ENCODE measurements around the gene ZNF644.

Gene ZNF644

GRCh38 chr1:90881034-90881433, 140.8 kb downstream of the ZNF644 start:
- H3K4me3 ChIP-seq (replicated peaks; ENCODE audit: low read depth, low read length): no peak overlapping the region
- TF ChIP-seq, protein P1, sequence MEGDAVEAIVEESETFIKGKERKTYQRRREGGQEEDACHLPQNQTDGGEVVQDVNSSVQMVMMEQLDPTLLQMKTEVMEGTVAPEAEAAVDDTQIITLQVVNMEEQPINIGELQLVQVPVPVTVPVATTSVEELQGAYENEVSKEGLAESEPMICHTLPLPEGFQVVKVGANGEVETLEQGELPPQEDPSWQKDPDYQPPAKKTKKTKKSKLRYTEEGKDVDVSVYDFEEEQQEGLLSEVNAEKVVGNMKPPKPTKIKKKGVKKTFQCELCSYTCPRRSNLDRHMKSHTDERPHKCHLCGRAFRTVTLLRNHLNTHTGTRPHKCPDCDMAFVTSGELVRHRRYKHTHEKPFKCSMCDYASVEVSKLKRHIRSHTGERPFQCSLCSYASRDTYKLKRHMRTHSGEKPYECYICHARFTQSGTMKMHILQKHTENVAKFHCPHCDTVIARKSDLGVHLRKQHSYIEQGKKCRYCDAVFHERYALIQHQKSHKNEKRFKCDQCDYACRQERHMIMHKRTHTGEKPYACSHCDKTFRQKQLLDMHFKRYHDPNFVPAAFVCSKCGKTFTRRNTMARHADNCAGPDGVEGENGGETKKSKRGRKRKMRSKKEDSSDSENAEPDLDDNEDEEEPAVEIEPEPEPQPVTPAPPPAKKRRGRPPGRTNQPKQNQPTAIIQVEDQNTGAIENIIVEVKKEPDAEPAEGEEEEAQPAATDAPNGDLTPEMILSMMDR (IDR thresholded peaks at IDR 0.05; ENCODE audit: low read depth, low read length, missing control alignments): no peak
- no peak for DNase-seq (ENCODE audit: extremely low read depth, low read depth)

DNA sequence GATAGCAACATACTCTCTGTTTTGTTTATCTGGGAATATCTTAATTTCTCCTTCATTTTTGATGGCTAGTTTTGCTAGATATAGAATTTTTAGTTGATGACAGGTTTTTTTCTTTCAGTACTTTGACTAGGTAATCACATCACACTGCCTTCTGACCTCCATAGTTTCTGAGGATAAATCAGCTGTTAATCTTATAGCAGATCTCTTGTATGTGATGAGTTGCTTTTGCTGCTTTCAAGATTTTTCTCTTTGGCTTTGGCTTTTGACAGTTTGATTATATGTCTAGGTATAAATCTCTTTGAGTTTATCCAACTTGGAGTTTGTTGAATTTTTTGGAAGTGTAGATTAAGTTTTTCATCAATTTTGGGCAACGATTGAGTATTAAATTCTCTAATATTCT, 142.6 kb downstream of the ZNF644 start:
- no peak for DNase-seq (ENCODE audit: extremely low read depth, low read depth)
- no peak overlapping the region for H3K4me3 ChIP-seq (replicated peaks; ENCODE audit: low read depth, low read length)
- TF ChIP-seq, protein P1 (IDR thresholded peaks at IDR 0.05; ENCODE audit: low read depth, low read length, missing control alignments): no peak

- no peak for DNase-seq (ENCODE audit: extremely low read depth, low read depth)
- H3K4me3 ChIP-seq (replicated peaks; ENCODE audit: low read depth, low read length): no peak overlapping the region
- TF ChIP-seq, protein P1 (IDR thresholded peaks at IDR 0.05; ENCODE audit: low read depth, low read length, missing control alignments): no peak
These were observed 145.7 kb downstream of the ZNF644 start for GRCh38 chr1:90876101-90876500.
